ENCODE results near the gene YWHAH. TPM values are rescaled to one million over a fixed set of nuclear protein-coding genes. Genes with fewer than 3 reads are reported as not detected.

The YWHAH gene
- polyA plus RNA-seq (ENCODE audit: insufficient read length in 10 of 10): 100 to 1,000 TPM in 8 of 10 donors, 10 to 100 TPM in 2; 88.7 to 126 (median 103) TPM
- long read RNA-seq, donor 1, transcript YWHAH-201 (2 exons, 1,825 nt): major isoform, 40 of 40 reads
- long read RNA-seq, donor 1, partial matches to known transcripts: 0 of 40 reads
- long read RNA-seq, donor 1, other reads (novel, unspliced or antisense): 0 of 40 reads
- long read RNA-seq, donor 2, transcript YWHAH-201 (2 exons, 1,825 nt): major isoform, 27 of 27 reads
- long read RNA-seq, donor 2, partial matches to known transcripts: 0 of 27 reads
- long read RNA-seq, donor 2, other reads (novel, unspliced or antisense): 0 of 27 reads
- long read RNA-seq, donor 3: 0 reads
- long read RNA-seq, donor 4, transcript YWHAH-201 (2 exons, 1,825 nt): major isoform, 33 of 34 reads
- long read RNA-seq, donor 4, partial matches to known transcripts: 0 of 34 reads
- long read RNA-seq, donor 4, other reads (novel, unspliced or antisense): 0 of 34 reads
- long read RNA-seq, donor 5, transcript YWHAH-201 (2 exons, 1,825 nt): major isoform, 65 of 65 reads
- long read RNA-seq, donor 5, partial matches to known transcripts: 0 of 65 reads
- long read RNA-seq, donor 5, other reads (novel, unspliced or antisense): 0 of 65 reads
- long read RNA-seq, donor 6, transcript YWHAH-201 (2 exons, 1,825 nt): major isoform, 47 of 48 reads
- long read RNA-seq, donor 6, partial matches to known transcripts: 0 of 48 reads
- long read RNA-seq, donor 6, other reads (novel, unspliced or antisense): 0 of 48 reads
- long read RNA-seq, donor 7, transcript YWHAH-201 (2 exons, 1,825 nt): major isoform, 30 of 30 reads
- long read RNA-seq, donor 7, partial matches to known transcripts: 0 of 30 reads
- long read RNA-seq, donor 7, other reads (novel, unspliced or antisense): 0 of 30 reads
- long read RNA-seq, donor 8, transcript YWHAH-201 (2 exons, 1,825 nt): major isoform, 26 of 27 reads
- long read RNA-seq, donor 8, partial matches to known transcripts: 0 of 27 reads
- long read RNA-seq, donor 8, other reads (novel, unspliced or antisense): 0 of 27 reads
- long read RNA-seq, donor 9, transcript YWHAH-201 (2 exons, 1,825 nt): major isoform, 10 of 10 reads
- long read RNA-seq, donor 9, partial matches to known transcripts: 0 of 10 reads
- long read RNA-seq, donor 9, other reads (novel, unspliced or antisense): 0 of 10 reads

- peak; percentile 97 to 98 (median 98) for DNase-seq
Observed at GRCh38 chr22:31943978-31944699, at the start of gene YWHAH. Gene YWHAH (plus strand): TSS chr22:31944535. CDS start chr22:31944734, 199 bp downstream.

- DNase-seq: no peak
Observed at GRCh38 chr22:31895411-31896123, 48.8 kb upstream of the YWHAH start.

DNA sequence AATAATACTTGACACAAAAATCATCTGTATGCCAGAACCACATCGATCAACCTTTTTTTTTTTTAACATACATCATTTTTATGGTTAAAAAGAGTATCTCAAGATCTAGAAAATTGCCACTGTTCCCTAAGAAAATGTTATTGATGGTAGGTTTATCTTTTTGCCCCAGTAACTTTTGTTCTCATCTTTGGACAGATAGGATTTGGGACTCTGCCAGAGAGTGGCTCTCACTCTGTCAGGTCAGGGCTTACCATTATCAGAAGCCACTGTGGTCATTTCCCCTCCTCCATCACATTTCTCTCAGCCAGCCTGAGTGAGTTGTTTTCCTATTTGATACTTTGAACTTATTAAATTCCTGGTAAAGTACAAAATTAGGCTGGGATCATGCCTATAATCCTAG is 47.9 kb upstream of the YWHAH start:
- no peak for DNase-seq

DNA sequence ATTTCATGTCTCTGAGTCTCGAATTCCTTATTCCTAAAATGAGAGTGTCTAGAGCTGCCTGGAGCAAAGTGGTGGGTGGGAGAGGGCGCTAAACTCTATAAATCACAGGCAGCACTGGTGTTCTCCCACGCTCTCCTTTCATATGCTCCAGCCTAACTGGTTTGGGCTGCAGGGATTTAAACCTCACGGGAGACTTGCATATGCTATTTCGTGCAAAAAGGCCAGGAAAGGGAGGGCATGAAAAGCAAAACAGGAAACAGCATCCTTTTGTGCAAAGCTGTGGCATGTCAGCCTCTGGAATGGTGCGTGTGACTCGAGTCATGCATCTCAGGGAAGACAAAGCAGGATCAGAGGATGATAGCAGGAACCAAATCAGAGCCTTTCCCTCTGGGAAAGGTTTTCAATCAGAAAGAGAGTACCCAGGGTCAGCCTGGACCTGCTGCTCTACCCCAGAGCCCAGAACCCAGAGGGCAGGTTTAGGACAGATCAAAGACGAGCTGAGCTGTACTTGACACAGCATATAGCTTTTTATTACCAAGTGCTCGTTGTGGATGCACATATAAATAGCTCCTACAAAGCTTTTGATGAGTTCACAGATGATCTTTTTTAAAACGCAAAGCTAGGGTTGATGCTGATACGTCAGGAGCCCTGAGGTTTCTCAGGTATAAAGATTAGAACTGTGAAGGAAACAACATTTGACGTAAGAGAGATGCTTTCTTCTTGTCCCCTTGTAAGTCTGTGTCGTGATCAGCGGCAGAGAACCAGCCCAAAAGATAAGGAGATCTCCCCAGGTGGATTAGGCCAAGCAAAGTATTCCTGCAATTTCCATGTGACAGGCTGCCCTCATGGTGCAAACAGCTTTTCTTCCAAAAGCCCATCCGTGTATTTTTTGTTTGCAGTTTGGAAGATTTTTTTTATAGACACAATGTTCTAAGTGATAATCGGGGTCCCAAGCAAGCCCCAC is 46.2 kb upstream of the YWHAH start:
- no peak for DNase-seq

DNA sequence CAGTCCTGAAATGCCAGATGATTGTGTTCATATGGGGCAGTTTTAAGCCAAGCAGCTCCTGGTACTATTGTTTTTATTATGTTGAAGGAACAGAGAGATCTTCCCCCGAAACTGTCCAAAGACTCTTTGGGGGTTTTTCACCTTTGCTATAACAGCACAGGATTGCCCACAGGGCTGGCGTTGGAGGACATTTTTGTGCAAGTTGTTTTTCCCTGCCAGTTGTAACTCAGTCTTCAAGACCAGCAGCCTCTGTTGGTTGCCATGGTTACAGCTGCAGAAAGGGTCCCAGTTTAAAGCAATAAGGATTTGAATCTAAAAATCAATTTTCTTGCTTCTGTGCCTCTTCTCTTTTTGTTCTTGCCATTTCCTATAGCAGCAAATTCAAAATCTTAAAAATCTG is 45.4 kb upstream of the YWHAH start:
- DNase-seq: no peak

DNA sequence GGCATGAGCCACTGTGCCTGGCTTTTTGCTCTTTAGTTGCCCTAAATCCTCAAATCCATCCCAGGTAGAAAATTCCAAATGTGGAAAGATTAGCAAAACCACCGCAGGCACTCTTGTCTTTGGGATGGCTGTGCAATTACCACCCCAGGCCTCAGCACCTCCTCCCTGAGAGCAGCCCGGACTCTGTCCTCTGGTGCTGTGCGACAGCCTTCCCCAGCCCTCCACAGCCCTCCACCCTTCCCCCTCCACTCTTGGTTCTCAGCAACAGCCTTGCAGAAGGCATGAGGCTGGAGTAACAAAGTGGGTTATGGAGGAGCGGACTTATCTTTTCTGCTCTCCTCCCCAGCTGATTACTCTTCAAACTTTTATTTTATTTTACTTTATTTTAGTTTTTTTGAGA is 44.7 kb upstream of the YWHAH start:
- no peak for DNase-seq

GRCh38 chr22:31901388-31902137 is 42.8 kb upstream of the YWHAH start:
- DNase-seq: no peak

GRCh38 chr22:31904651-31905050 is 39.7 kb upstream of the YWHAH start:
- DNase-seq: no peak

GRCh38 chr22:31905356-31905755 is 39.0 kb upstream of the YWHAH start:
- DNase-seq: no peak

GRCh38 chr22:31906086-31906485 is 38.2 kb upstream of the YWHAH start:
- DNase-seq: no peak

DNA sequence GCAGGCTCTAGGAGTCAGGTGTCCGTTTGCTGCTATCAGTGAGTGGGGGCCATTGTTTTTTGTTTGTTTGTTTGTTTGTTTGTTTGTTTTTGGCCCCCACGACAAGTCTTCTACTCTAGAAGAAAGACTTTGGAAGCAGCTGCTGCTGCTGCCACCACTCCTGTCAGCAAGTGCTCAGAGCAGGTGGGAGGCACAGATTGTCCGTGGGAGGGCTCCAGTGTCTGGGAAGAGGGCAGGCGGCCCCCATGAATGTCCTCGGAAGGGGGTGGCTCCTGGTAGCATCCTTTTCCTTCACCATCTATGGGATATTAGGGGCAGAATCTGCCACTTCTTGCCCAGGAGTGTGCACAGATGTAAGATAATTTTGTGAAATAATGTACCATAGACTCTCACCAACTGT is 37.8 kb upstream of the YWHAH start:
- DNase-seq: no peak

GRCh38 chr22:31909977-31910376 is 34.4 kb upstream of the YWHAH start:
- DNase-seq: no peak

- no peak for DNase-seq
Observed at GRCh38 chr22:31911565-31912406, 32.5 kb upstream of the YWHAH start.

DNA sequence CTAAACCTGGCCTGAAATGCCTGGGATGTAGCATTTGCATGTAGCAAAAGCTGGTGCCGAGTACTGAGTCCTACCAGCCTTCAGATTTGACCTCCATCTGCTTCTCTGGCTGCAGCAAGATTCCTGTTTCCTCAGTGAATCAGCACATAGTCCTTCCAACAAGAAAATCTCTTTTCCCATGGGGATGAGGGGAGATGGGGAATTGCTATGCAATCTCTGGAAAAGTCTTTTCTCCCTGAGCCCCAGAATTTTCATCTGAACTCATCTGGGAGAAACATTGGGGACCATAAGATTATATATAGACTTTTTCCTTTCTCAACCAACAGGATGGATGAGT is 32.0 kb upstream of the YWHAH start:
- no peak for DNase-seq

DNA sequence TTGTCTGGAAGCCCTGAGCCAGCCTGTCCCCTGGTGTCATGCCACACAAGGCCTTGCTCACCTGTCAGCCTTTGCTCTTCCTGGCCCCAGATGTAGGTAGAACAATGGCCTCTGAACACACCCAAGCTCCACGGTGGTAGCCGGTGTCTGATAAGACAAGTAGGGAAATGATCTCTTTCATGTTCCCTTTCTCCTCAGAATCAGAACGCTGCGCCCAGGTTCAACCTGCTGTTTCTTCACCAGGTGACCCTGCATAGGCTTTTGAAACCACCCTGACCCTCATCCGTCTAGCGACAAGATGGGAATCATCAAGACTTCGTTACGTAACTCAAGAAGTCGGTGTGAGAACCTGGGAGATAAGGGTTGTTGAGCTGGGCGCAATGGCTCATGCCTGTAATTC is 28.7 kb upstream of the YWHAH start:
- no peak for DNase-seq

GRCh38 chr22:31917227-31917921 is 27.0 kb upstream of the YWHAH start:
- DNase-seq: no peak

- no peak for DNase-seq
Observed at GRCh38 chr22:31919730-31920129, 24.6 kb upstream of the YWHAH start.
